ENCODE measurements around the gene SCN1B. TPM values are rescaled to one million over a fixed set of nuclear protein-coding genes. Genes with fewer than 3 reads are reported as not detected.
A peak's percentile ranks its signal among the peaks of the same experiment; 100 is the strongest.
"Not testable (repeated sequence)": the region's sequence is repeated elsewhere in the genome, so short reads cannot be mapped to it uniquely, and the experiment has no call there.

Gene SCN1B
- total RNA-seq: 4.8 TPM

GRCh38 chr19:35030257-35031071 lies at the start of gene SCN1B:
SCN1B (plus strand) TSS chr19:35030470; CDS start chr19:35030821, 351 bp downstream.
- DNase-seq (ENCODE audit: low spot score): peak; percentile 25

- DNase-seq (ENCODE audit: low spot score): no peak
Observed at GRCh38 chr19:34982275-34982674, 48.0 kb upstream of the SCN1B start.

GRCh38 chr19:34983786-34984185 lies 46.5 kb upstream of the SCN1B start:
- no peak for DNase-seq (ENCODE audit: low spot score)

- DNase-seq (ENCODE audit: low spot score): no peak
Observed at GRCh38 chr19:34984287-34984686, 46.0 kb upstream of the SCN1B start.

- DNase-seq (ENCODE audit: low spot score): no peak
Observed at GRCh38 chr19:34985249-34986022, 44.8 kb upstream of the SCN1B start.

GRCh38 chr19:34988119-34988518 lies 42.2 kb upstream of the SCN1B start:
- no peak for DNase-seq (ENCODE audit: low spot score)

DNA sequence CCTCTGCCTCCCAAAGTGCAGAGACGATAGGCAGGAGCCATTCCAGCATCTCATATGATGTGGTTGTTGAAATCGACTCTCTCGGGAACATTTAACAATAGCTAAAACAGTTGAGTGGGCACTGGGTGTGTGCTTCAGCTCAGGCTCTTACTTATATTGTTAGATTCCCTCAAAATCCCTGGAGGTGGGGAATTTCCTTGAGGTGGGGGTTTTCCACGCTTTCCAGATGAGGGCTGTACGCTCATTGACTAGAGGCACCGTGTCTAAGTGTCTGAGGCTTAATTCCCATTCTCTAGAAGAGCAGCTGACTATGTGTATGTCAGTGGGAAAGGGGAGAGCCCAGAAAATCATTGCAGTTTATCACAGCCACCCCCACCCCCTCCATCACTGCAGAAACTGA lies 41.0 kb upstream of the SCN1B start:
- no peak for DNase-seq (ENCODE audit: low spot score)

DNA sequence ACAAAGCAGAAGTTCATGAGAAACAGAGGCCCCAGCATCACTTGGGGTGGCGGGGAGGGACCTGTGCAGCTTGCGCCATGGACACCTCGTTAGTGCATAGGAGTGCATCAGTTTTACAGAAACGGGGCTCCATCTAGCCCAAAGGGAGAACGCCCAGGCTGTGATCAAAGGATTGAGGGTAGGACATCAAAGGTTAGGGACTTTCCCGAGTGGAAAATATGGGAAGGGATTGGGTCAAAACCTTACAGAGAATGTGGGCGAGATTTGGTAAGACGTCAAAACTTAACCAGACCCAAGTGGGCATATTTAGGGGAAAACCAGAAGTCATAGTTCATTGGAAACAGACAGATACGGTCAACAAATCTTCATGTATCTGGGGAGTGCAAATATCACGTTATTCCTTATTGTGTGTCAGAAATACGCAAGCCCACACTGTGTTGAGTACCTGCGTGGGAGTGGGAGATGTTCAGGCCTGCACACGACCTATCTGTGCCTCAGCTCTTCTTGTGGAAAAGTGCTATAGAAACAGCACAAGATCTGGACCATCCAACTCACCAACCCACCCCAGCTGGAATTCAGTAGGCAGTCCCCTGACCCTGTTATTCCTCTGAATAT lies 39.6 kb upstream of the SCN1B start:
- no peak for DNase-seq (ENCODE audit: low spot score)

GRCh38 chr19:34991542-34992333 lies 38.5 kb upstream of the SCN1B start:
- no peak for DNase-seq (ENCODE audit: low spot score)

GRCh38 chr19:34992582-34992981 lies 37.7 kb upstream of the SCN1B start:
- DNase-seq (ENCODE audit: low spot score): not testable (repeated sequence)

DNA sequence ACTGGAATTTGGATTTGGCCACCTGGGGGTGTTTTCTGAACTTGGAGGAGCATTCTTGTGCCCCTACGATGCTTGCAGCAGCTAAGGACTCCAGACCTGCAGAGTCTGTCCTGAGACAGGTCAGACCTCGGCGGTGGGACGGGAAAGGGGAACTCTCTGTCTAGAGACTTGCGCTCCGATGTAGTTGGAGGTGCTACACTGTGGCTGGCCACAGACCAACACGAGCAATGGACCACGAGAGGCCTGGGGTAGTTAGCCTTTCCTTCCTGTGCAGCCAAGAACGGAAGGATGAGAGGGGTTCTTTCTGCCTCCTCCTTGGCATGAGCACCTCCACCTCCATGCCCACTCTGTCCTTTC lies 36.0 kb upstream of the SCN1B start:
- DNase-seq (ENCODE audit: low spot score): no peak

- DNase-seq (ENCODE audit: low spot score): peak; percentile 66
Observed at GRCh38 chr19:34994643-34995541, 35.4 kb upstream of the SCN1B start.

DNA sequence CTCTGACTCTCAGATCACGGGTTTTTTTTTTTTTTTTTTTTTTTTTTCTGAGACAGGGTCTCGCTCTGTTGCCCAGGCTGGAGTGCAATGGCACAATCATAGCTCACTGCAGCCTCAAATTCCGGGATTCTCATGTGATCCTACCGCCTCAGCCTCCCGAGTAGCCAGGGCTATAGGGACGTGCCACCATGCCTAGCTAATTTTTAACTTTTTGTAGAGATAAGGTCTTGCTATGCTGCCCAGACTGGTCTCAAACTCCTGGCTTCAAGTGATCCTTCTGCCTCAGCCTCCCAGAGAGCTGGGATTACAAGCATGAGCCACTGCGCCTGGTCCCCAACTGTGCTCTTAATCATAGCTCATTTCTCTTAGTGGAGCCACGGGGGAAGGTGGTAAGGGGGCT lies 34.7 kb upstream of the SCN1B start:
- DNase-seq (ENCODE audit: low spot score): no peak

- DNase-seq (ENCODE audit: low spot score): no peak
Observed at GRCh38 chr19:34997071-34997617, 33.1 kb upstream of the SCN1B start.

DNA sequence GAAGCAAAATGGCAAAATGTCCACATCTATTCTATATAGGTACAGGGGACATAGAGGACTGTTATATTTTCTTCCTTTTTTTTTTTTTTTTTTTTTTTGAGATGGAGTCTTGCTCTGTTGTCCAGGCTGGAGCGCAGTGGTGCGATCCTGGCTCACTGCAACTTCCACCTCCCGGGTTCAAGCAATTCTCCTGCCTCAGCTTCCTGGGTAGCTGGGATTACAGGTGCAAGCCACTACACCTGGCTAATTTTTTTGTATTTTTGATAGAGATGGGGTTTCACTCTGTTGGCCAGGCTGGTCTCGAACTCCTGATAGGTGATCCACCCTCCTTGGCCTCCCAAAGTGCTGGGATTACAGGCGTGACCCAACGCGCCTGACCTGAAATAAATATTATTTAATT lies 32.0 kb upstream of the SCN1B start:
- DNase-seq (ENCODE audit: low spot score): not testable (repeated sequence)

DNA sequence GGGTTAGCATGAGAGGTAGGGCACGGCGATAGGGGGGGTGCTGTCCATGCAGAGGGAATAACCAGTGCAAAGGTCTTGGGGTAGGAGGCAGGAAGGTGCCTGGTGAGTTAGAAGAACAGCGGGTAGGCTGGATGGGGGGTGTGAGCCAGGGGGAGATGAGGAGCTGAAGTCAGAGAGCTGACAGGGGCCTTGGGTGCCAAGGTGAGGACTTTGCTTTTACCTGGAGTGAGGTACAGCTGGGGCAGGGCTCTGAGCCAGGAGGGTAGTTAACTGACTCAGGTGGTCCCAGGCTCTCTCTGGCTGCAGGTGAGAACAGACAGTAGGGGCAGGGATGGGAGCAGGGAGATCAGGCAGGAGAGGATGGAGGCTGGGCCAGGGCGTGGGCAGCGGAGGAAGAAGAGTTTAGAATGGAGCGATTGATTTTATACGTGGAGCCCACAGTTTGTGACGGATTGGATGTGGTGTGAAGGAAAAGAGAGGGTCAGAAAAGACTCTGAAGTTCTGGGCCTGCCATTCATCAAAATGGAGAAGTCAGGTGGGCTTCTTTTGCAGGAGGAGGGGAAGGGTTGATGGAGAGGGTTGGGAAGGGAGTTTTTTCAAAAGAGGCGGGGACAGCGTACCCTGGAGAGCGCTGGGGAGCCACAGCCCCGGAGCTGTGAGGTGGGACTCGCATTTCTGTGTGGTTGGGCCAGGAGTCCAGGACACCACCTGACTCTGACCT lies 31.3 kb upstream of the SCN1B start:
- no peak for DNase-seq (ENCODE audit: low spot score)

DNA sequence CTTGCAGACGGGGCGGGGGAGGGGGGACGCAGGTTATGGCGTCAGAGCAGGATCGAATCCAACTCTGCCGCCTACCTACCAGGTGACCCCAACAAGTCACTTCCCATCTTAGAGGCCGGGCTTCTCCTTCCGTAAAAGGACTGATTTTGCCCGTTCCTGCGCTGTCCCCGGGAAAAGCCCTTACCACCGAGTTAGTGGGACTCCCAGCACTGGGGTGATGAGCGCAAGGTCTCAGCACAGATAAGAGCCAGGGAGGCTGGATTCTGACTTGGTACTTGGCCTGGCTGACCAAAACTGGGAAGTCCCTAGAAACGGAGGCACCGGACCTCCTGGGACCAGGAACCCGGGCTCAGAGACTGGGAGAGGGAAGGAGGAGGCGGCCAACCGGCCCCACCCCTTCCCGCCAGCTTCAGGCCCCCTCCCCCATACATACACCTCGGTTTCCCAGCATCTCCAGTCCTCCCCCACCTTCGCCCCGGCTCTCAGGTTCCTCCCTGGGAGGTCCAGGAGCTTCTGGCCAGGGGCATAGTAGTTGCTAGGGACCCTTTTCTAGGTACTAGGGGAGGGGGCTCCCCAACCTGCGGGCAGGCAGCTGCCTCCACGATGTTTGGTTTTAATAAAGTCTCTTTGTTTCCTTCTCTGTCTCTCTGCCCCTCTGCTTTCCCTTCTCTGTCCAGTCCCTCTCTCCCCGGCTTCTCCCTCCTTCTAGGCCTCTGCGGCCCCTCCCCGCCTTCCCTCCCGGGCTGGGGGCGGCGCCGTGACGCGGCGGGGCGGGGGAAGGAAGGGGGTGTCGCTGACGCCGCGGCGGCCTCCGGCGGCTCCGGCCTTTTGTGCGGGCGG lies 30.6 kb upstream of the SCN1B start, which contains the start of gene GRAMD1A:
Gene GRAMD1A (plus strand): TSS at position 826 of the 840 bp plus-strand sequence. CDS start 156 bp downstream, outside the sequence.
- peak; percentile 79 for DNase-seq (ENCODE audit: low spot score)

DNA sequence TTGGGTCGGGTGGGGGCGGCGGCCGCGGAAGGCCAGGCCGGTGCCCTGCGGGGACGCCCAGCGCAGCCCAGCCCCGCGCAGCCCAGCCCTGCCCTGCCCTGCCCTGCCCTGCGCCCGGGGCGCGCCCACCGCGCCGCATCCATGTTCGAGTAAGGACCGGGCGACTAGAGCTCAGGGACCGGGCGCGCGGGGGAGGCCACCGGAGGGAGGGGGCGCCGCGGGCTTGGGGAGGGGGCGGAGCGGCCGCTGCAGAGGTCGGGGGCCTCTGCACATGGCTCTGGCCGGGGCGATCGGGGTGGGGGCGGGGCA lies 30.0 kb upstream of the SCN1B start:
- DNase-seq (ENCODE audit: low spot score): no peak
